Activated naive CD8-positive, alpha-beta T cell treated with anti-CD3 and anti-CD28 coated beads, Interleukin-2, amount 50 U/mL, for 24 hours (primary cell): ENCODE results near the gene PRELID2.
"Not testable (repeated sequence)": the region's sequence is repeated elsewhere in the genome, so short reads cannot be mapped to it uniquely, and the experiment has no call there.

Source experiments
- ATAC-seq: fragments of 150-1000 bp; cut with Tn5 transposase; one replicate; pipeline ENCODE4 v1.10.0; 2021
- DNase-seq: peaks from one replicate; pipeline ENCODE4 v3.0.0; 2021
- H3K27ac Mint-ChIP-seq: one replicate; pipeline ENCODE4 v1.8.0; 2021; ENCODE audit warnings: mild to moderate bottlenecking, mixed read lengths
- H3K27me3 Mint-ChIP-seq: one replicate; pipeline ENCODE4 v1.8.0; 2021; ENCODE audit warnings: mixed read lengths
- H3K36me3 Mint-ChIP-seq: one replicate; pipeline ENCODE4 v1.8.0; 2021; ENCODE audit warnings: low read depth, mixed read lengths
- H3K4me1 Mint-ChIP-seq: one replicate; pipeline ENCODE4 v1.8.0; 2021; ENCODE audit warnings: mixed read lengths
- H3K4me3 Mint-ChIP-seq: one replicate; pipeline ENCODE4 v1.8.0; 2021; ENCODE audit warnings: mild to moderate bottlenecking, moderate library complexity, mixed read lengths
- H3K9me3 Mint-ChIP-seq: one replicate; pipeline ENCODE4 v1.8.0; 2021; ENCODE audit warnings: mixed read lengths

PRELID2 gene

GRCh38 chr5:145826895-145827674 lies 8.1 kb downstream of the PRELID2 start:
- no peak for ATAC-seq
- H3K36me3 Mint-ChIP-seq, result no peaks in the 10 kb centered on the region
- H3K4me1 Mint-ChIP-seq, result no peaks in the 10 kb centered on the region
- no peak overlapping the region for H3K4me3 Mint-ChIP-seq
- no peak for DNase-seq
- no peak overlapping the region for H3K27ac Mint-ChIP-seq
- no peaks in the 10 kb centered on the region for H3K9me3 Mint-ChIP-seq
- no peaks in the 10 kb centered on the region for H3K27me3 Mint-ChIP-seq

DNA sequence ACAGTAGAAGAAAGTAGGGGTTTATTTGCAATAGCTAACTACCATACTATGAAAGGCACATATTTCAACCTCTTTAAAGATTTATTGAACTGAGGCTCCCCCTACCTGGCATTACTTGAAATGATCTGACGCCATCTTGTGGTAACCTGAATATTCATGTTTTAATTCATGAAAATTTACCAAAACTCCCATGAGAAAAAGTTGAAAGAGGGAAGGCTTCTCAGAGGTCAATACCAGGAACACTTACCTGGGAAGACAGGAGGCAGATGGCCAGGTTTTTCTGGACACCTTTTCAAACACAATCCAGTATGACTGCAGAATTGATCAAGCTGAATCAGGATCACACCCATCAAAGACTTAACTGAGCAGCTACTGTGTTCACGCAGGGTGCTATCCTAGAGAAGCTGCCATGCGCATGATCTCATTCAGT lies 9.4 kb downstream of the PRELID2 start:
- Mint-ChIP-seq H3K27me3 (no peaks in the 10 kb centered on the region), H3K4me3 (no peak overlapping the region), H3K36me3 (no peaks in the 10 kb centered on the region), H3K27ac (no peak overlapping the region), H3K9me3 (no peaks in the 10 kb centered on the region), H3K4me1 (no peaks in the 10 kb centered on the region)
- DNase-seq, result no peak
- ATAC-seq, result no peak

- Mint-ChIP-seq H3K36me3 (no peaks in the 10 kb centered on the region), H3K4me3 (no peak overlapping the region), H3K4me1 (no peaks in the 10 kb centered on the region), H3K9me3 (no peaks in the 10 kb centered on the region), H3K27ac (no peak overlapping the region), H3K27me3 (no peaks in the 10 kb centered on the region)
- no peak for DNase-seq
- ATAC-seq, result no peak
Observed at GRCh38 chr5:145824040-145824439, 11.1 kb downstream of the PRELID2 start.

DNA sequence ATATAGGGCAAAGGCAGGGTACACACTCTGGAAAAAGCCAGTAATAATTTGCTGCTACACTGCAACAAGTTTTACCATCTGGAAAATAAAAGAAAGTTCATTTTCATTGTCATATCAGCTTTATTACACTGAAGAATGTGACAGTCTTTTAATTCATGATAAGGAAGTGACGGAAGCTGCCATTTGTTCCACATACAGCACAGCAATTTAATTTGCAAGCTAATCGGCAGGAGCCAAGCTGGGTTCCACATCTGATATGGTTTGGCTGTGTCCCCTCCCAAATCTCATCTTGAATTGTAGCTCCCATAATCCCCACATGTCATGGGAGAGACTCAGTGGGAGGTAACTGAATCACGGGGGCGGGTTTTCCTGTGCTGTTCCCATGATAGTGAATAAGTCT lies 16.5 kb downstream of the PRELID2 start:
- no peaks in the 10 kb centered on the region for H3K27me3 Mint-ChIP-seq
- H3K4me1 Mint-ChIP-seq, result no peaks in the 10 kb centered on the region
- no peaks in the 10 kb centered on the region for H3K36me3 Mint-ChIP-seq
- no peak overlapping the region for H3K4me3 Mint-ChIP-seq
- no peak for ATAC-seq
- DNase-seq, result no peak
- no peaks in the 10 kb centered on the region for H3K9me3 Mint-ChIP-seq
- no peak overlapping the region for H3K27ac Mint-ChIP-seq

DNA sequence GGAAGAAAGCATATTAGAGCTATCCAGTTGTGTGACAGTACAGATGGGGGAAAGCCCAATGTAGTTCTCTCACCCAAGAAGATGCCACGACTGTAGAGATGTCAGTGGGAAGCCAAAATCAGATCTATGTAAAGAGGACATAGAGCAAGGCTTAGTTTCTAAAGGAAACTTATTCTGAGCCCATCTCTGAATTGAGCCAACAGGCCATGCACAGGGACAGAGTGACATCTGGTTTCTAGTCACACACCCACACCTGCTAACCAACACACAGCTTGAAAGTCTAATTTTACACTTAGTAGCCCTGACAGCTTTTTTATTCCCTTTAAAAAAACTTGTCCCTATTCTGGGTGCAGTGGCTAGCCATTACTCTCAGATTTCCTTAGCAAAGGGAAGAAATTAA lies 22.3 kb downstream of the PRELID2 start:
- H3K4me3 Mint-ChIP-seq, result no peak overlapping the region
- H3K27ac Mint-ChIP-seq, result no peak overlapping the region
- H3K27me3 Mint-ChIP-seq, result no peaks in the 10 kb centered on the region
- no peak for ATAC-seq
- no peaks in the 10 kb centered on the region for H3K36me3 Mint-ChIP-seq
- no peaks in the 10 kb centered on the region for H3K4me1 Mint-ChIP-seq
- DNase-seq, result no peak
- no peaks in the 10 kb centered on the region for H3K9me3 Mint-ChIP-seq

GRCh38 chr5:145811834-145812625 lies 23.1 kb downstream of the PRELID2 start:
- Mint-ChIP-seq H3K9me3 (no peaks in the 10 kb centered on the region), H3K4me3 (no peak overlapping the region), H3K27ac (no peak overlapping the region), H3K4me1 (no peaks in the 10 kb centered on the region), H3K36me3 (no peaks in the 10 kb centered on the region), H3K27me3 (no peaks in the 10 kb centered on the region)
- DNase-seq (no peak), ATAC-seq (no peak)

- ATAC-seq, result no peak
- no peak overlapping the region for H3K27ac Mint-ChIP-seq
- no peaks in the 10 kb centered on the region for H3K9me3 Mint-ChIP-seq
- H3K4me3 Mint-ChIP-seq, result no peak overlapping the region
- no peaks in the 10 kb centered on the region for H3K27me3 Mint-ChIP-seq
- H3K4me1 Mint-ChIP-seq, result no peaks in the 10 kb centered on the region
- no peak for DNase-seq
- no peaks in the 10 kb centered on the region for H3K36me3 Mint-ChIP-seq
Observed at GRCh38 chr5:145806923-145807322, 28.2 kb downstream of the PRELID2 start.

DNA sequence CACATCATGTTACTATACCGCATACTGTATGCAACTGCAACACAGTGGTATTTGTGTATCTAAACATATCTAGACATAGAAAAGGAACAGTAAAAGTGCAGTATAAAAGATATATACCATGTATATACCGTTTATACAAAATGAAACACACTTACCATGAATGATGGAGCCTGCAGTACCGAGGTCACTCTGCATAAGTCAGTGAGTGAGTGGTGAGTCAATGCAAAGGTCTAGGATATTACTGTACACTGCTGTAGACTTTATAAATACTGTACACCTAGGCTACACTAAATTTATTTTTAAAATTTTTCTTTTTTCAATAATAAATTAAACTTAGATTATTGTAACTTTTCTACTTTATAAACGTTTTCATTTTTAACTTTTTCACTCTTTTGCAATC lies 29.3 kb downstream of the PRELID2 start:
- no peaks in the 10 kb centered on the region for H3K4me1 Mint-ChIP-seq
- no peak for ATAC-seq
- H3K27ac Mint-ChIP-seq, result no peak overlapping the region
- H3K27me3 Mint-ChIP-seq, result no peaks in the 10 kb centered on the region
- no peak for DNase-seq
- no peak overlapping the region for H3K4me3 Mint-ChIP-seq
- no peaks in the 10 kb centered on the region for H3K36me3 Mint-ChIP-seq
- H3K9me3 Mint-ChIP-seq, result no peaks in the 10 kb centered on the region

GRCh38 chr5:145804701-145805100 lies 30.4 kb downstream of the PRELID2 start:
- H3K4me1 Mint-ChIP-seq, result no peaks in the 10 kb centered on the region
- no peaks in the 10 kb centered on the region for H3K27me3 Mint-ChIP-seq
- no peaks in the 10 kb centered on the region for H3K36me3 Mint-ChIP-seq
- no peak overlapping the region for H3K27ac Mint-ChIP-seq
- H3K4me3 Mint-ChIP-seq, result no peak overlapping the region
- no peak for DNase-seq
- H3K9me3 Mint-ChIP-seq, result no peaks in the 10 kb centered on the region
- no peak for ATAC-seq

DNA sequence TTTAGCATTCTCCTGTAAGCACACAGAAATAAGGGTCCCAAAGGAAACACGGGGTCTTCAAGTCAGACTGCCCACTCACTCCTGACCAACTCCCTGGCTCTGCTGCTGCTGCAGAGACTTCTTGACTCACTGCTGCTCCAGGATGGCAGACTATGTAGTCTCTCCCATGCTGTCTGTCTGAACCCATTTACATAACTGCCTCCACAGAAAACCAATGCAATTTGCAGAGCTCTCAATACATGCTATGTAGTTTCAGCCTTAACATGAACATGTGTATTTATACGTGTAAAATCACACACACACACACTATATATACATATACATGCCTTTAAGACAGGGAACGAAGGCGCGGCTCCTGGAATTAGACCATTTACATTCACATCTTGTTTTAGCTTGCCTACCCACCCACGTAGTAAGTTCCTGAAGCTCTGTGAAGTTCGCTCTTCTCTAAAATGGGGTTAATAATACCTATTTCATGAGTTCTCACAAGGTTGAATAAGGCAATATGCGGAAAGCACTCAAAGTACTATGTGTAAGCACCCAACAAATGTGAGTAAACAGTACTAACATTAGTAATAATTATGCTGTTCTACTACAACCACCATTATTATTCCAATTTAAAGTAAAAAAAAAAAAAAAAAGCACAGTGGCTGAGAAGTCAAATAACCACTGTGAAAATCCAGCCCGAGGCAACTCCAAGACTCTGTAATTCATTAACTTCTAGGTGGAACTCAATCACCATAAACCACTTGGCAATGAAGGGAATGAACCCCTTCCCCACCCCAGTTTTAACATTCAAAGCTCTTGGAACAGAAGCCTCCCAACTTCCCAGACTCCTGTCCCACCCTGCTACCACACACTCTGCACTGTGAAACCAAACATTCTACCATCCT lies 31.8 kb downstream of the PRELID2 start:
- no peaks in the 10 kb centered on the region for H3K27me3 Mint-ChIP-seq
- H3K27ac Mint-ChIP-seq, result no peak overlapping the region
- ATAC-seq (no peak), DNase-seq (no peak)
- no peak overlapping the region for H3K4me3 Mint-ChIP-seq
- no peaks in the 10 kb centered on the region for H3K4me1 Mint-ChIP-seq
- no peaks in the 10 kb centered on the region for H3K36me3 Mint-ChIP-seq
- no peaks in the 10 kb centered on the region for H3K9me3 Mint-ChIP-seq

- DNase-seq, result no peak
- Mint-ChIP-seq H3K9me3 (peaks cover 3% of the 10 kb centered on the region), H3K4me1 (no peaks in the 10 kb centered on the region), H3K36me3 (no peaks in the 10 kb centered on the region), H3K27ac (no peak overlapping the region), H3K27me3 (no peaks in the 10 kb centered on the region), H3K4me3 (no peak overlapping the region)
- no peak for ATAC-seq
Observed at GRCh38 chr5:145801195-145801594, 33.9 kb downstream of the PRELID2 start.

- Mint-ChIP-seq H3K27ac (no peak overlapping the region), H3K9me3 (peaks cover 3% of the 10 kb centered on the region)
- no peak for ATAC-seq
Observed at GRCh38 chr5:145800181-145800580, 35.0 kb downstream of the PRELID2 start.

DNA sequence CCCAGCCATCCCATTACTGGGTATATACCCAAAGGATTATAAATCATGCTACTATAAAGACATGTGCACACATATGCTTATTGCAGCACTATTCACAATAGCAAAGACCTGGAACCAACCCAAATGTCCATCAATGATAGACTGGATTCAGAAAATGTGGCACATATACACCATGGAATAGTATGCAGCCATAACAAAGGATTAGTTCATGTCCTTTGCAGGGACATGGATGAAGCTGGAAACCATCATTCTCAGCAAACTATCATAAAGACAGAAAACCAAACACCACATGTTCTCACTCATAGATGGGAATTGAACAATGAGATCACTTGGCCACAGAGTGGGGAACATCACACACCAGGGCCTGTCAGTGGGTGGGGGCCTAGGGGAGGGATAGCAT lies 36.6 kb downstream of the PRELID2 start:
- not testable (repeated sequence) for DNase-seq, H3K27me3 Mint-ChIP-seq, H3K4me1 Mint-ChIP-seq, H3K9me3 Mint-ChIP-seq, H3K36me3 Mint-ChIP-seq, ATAC-seq, H3K4me3 Mint-ChIP-seq, H3K27ac Mint-ChIP-seq

More at GRCh38 chr5:145800181-145800580, 35.0 kb downstream of the PRELID2 start:
- Mint-ChIP-seq H3K4me1 (no peaks in the 10 kb centered on the region), H3K4me3 (no peak overlapping the region), H3K36me3 (no peaks in the 10 kb centered on the region), H3K27me3 (no peaks in the 10 kb centered on the region)
- no peak for DNase-seq

GRCh38 chr5:145797336-145797735 lies 37.8 kb downstream of the PRELID2 start:
- no peak for ATAC-seq
- Mint-ChIP-seq H3K27me3 (no peaks in the 10 kb centered on the region), H3K4me1 (no peaks in the 10 kb centered on the region)

More at GRCh38 chr5:145797336-145797735, 37.8 kb downstream of the PRELID2 start:
- peaks cover 3% of the 10 kb centered on the region for H3K9me3 Mint-ChIP-seq
- no peak overlapping the region for H3K4me3 Mint-ChIP-seq
- DNase-seq, result no peak
- no peaks in the 10 kb centered on the region for H3K36me3 Mint-ChIP-seq
- H3K27ac Mint-ChIP-seq, result no peak overlapping the region
